ENCODE results near the gene UBE2E3. TPM values are rescaled to one million over a fixed set of nuclear protein-coding genes. Genes with fewer than 3 reads are reported as not detected.

Gene UBE2E3
- total RNA-seq, 3 donors from 2014 or later = 58.4 to 98.7 (median 77.0) TPM

- Histone ChIP-seq H3K27me3 (no peaks in the 10 kb centered on the region), H3K27ac (no peak overlapping the region), H3K9me3 (no peaks in the 10 kb centered on the region), H3K4me3 (no peak overlapping the region), H3K4me1 (no peaks in the 10 kb centered on the region), H3K36me3 (no peaks in the 10 kb centered on the region)
- TF ChIP-seq CTCF (IDR thresholded peaks at IDR 0.05) = no peak
- TF ChIP-seq POLR2AphosphoS5 (IDR thresholded peaks at IDR 0.05) = no peak
- TF ChIP-seq POLR2A (IDR thresholded peaks at IDR 0.05) = no peak
- DNase-seq (ENCODE audit: low spot score in 2 of 2) = no peak
- intact Hi-C loops (cut with DNase I; ENCODE audit: low total_unique reads) = no loop called here
Observed at GRCh38 chr2:181041661-181042060, 61.3 kb downstream of the UBE2E3 start.

- intact Hi-C loops (cut with DNase I; ENCODE audit: low total_unique reads) = no loop called here
- TF ChIP-seq POLR2AphosphoS5 (IDR thresholded peaks at IDR 0.05) = no peak
- TF ChIP-seq CTCF (IDR thresholded peaks at IDR 0.05) = no peak
- no peak for TF ChIP-seq POLR2A (IDR thresholded peaks at IDR 0.05)
- Histone ChIP-seq H3K4me1 (no peaks in the 10 kb centered on the region), H3K27me3 (no peaks in the 10 kb centered on the region), H3K27ac (no peak overlapping the region), H3K36me3 (no peaks in the 10 kb centered on the region), H3K9me3 (no peaks in the 10 kb centered on the region), H3K4me3 (no peak overlapping the region)
- DNase-seq (ENCODE audit: low spot score in 2 of 2) = no peak
Observed at GRCh38 chr2:181042706-181043105, 62.3 kb downstream of the UBE2E3 start.

- no peak for DNase-seq (ENCODE audit: low spot score in 2 of 2)
- Histone ChIP-seq H3K27me3 (no peaks in the 10 kb centered on the region), H3K4me1 (no peaks in the 10 kb centered on the region), H3K27ac (no peak overlapping the region), H3K4me3 (no peak overlapping the region), H3K36me3 (no peaks in the 10 kb centered on the region), H3K9me3 (no peaks in the 10 kb centered on the region)
- no peak for TF ChIP-seq POLR2A (IDR thresholded peaks at IDR 0.05)
- no peak for TF ChIP-seq POLR2AphosphoS5 (IDR thresholded peaks at IDR 0.05)
- TF ChIP-seq CTCF (IDR thresholded peaks at IDR 0.05) = no peak
- intact Hi-C loops (cut with DNase I; ENCODE audit: low total_unique reads) = no loop called here
Observed at GRCh38 chr2:181046833-181047232, 66.4 kb downstream of the UBE2E3 start.

GRCh38 chr2:181047829-181048228, 67.4 kb downstream of the UBE2E3 start:
- Histone ChIP-seq H3K36me3 (no peaks in the 10 kb centered on the region), H3K27me3 (no peaks in the 10 kb centered on the region), H3K9me3 (no peaks in the 10 kb centered on the region), H3K4me3 (no peak overlapping the region), H3K27ac (no peak overlapping the region), H3K4me1 (no peaks in the 10 kb centered on the region)
- intact Hi-C loops (cut with DNase I; ENCODE audit: low total_unique reads) = no loop called here
- TF ChIP-seq CTCF (IDR thresholded peaks at IDR 0.05) (no peak), POLR2A (IDR thresholded peaks at IDR 0.05) (no peak), POLR2AphosphoS5 (IDR thresholded peaks at IDR 0.05) (no peak)
- DNase-seq (ENCODE audit: low spot score in 2 of 2) = no peak

- TF ChIP-seq CTCF (IDR thresholded peaks at IDR 0.05) (no peak), POLR2A (IDR thresholded peaks at IDR 0.05) (no peak), POLR2AphosphoS5 (IDR thresholded peaks at IDR 0.05) (no peak)
- Histone ChIP-seq H3K4me1 (no peaks in the 10 kb centered on the region), H3K36me3 (no peaks in the 10 kb centered on the region), H3K27ac (no peak overlapping the region), H3K4me3 (no peak overlapping the region), H3K27me3 (no peaks in the 10 kb centered on the region), H3K9me3 (no peaks in the 10 kb centered on the region)
- DNase-seq (ENCODE audit: low spot score in 2 of 2) = no peak
- intact Hi-C loops (cut with DNase I; ENCODE audit: low total_unique reads) = no loop called here
Observed at GRCh38 chr2:181051861-181052522, 71.6 kb downstream of the UBE2E3 start.
